Measurements from ENCODE around the gene BEND4. TPM values are rescaled to one million over a fixed set of nuclear protein-coding genes. Genes with fewer than 3 reads are reported as not detected.

The BEND4 gene
- total RNA-seq, 1 experiment from 2014 or later, result not detected

DNA sequence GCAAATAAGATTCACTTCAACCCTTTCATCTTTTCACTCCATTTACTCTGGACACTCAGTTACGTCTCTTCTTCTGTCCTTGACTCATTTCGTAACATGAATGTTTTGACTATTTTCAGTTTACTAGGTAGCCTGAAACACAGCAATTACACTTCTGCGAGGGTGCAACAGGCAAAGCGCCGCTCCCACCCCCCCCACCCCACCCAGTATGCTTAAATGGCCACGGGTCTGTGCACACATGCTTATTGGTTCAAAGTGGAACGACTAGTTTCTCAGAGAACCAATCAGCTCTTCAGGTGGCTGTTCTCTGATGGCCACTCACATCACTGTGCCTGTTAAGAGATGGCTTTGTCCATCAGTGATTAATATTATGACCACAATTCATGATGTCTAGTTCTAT is 3.5 kb downstream of the BEND4 start:
- Histone ChIP-seq H3K4me3 (no peak overlapping the region), H4K20me1 (ENCODE audit: insufficient read depth) (no peaks in the 10 kb centered on the region), H3K9me3 (ENCODE audit: insufficient read depth, low read depth) (no peaks in the 10 kb centered on the region), H3K36me3 (ENCODE audit: low read depth) (no peaks in the 10 kb centered on the region), H3K79me2 (ENCODE audit: low read depth) (no peaks in the 10 kb centered on the region), H2AFZ (no peak overlapping the region), H3K4me2 (no peak overlapping the region), H3F3A (ENCODE audit: insufficient read depth, low read depth) (no peaks in the 10 kb centered on the region), H3K27ac (no peak overlapping the region), H3K27me3 (ENCODE audit: insufficient read depth, low read depth) (peaks cover 12% of the 10 kb centered on the region; the same call in 1 of the 2 replicates), H3K4me1 (replicated peaks; ENCODE audit: insufficient read depth) (no peaks in the 10 kb centered on the region), H3K9me2 (ENCODE audit: insufficient read depth) (no peaks in the 10 kb centered on the region)
- no peak for DNase-seq
- BruUV-seq (replicated peaks), result no TSS peak
- TF ChIP-seq EZH2 (IDR thresholded peaks at IDR 0.05; ENCODE audit: low read depth), result no peak
- TF ChIP-seq, protein P1, sequence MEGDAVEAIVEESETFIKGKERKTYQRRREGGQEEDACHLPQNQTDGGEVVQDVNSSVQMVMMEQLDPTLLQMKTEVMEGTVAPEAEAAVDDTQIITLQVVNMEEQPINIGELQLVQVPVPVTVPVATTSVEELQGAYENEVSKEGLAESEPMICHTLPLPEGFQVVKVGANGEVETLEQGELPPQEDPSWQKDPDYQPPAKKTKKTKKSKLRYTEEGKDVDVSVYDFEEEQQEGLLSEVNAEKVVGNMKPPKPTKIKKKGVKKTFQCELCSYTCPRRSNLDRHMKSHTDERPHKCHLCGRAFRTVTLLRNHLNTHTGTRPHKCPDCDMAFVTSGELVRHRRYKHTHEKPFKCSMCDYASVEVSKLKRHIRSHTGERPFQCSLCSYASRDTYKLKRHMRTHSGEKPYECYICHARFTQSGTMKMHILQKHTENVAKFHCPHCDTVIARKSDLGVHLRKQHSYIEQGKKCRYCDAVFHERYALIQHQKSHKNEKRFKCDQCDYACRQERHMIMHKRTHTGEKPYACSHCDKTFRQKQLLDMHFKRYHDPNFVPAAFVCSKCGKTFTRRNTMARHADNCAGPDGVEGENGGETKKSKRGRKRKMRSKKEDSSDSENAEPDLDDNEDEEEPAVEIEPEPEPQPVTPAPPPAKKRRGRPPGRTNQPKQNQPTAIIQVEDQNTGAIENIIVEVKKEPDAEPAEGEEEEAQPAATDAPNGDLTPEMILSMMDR (conservative IDR thresholded peaks at IDR 0.05), result no peak
- intact Hi-C loops (cut with micrococcal nuclease; ENCODE audit: unreplicated experiment), result no loop called here
- ChIA-PET CTCF (no interaction called here), POLR2A (ENCODE audit: unreplicated experiment) (no interaction called here)

GRCh38 chr4:42148425-42148824 is 4.0 kb downstream of the BEND4 start:
- Histone ChIP-seq H3K27ac (no peak overlapping the region), H3F3A (ENCODE audit: insufficient read depth, low read depth) (no peaks in the 10 kb centered on the region), H3K4me3 (no peak overlapping the region), H4K20me1 (ENCODE audit: insufficient read depth) (no peaks in the 10 kb centered on the region), H3K4me2 (no peak overlapping the region), H3K9me2 (ENCODE audit: insufficient read depth) (no peaks in the 10 kb centered on the region), H3K9me3 (ENCODE audit: insufficient read depth, low read depth) (no peaks in the 10 kb centered on the region), H3K79me2 (ENCODE audit: low read depth) (no peaks in the 10 kb centered on the region), H3K27me3 (ENCODE audit: insufficient read depth, low read depth) (peaks cover 14% of the 10 kb centered on the region), H3K4me1 (replicated peaks; ENCODE audit: insufficient read depth) (no peaks in the 10 kb centered on the region), H2AFZ (no peak overlapping the region), H3K36me3 (ENCODE audit: low read depth) (no peaks in the 10 kb centered on the region)
- ChIA-PET CTCF (no interaction called here), POLR2A (ENCODE audit: unreplicated experiment) (no interaction called here)
- BruUV-seq (replicated peaks), result no TSS peak
- no peak for DNase-seq
- TF ChIP-seq, protein P1 (conservative IDR thresholded peaks at IDR 0.05), result no peak
- no peak for TF ChIP-seq EZH2 (IDR thresholded peaks at IDR 0.05; ENCODE audit: low read depth)
- intact Hi-C loops (cut with micrococcal nuclease; ENCODE audit: unreplicated experiment), result no loop called here

GRCh38 chr4:42144028-42144427 is 8.4 kb downstream of the BEND4 start:
- intact Hi-C loops (cut with micrococcal nuclease; ENCODE audit: unreplicated experiment), result no loop called here
- H2AFZ ChIP-seq, result no peak overlapping the region
- ChIA-PET POLR2A (ENCODE audit: unreplicated experiment) (no interaction called here), CTCF (no interaction called here)
- no peak overlapping the region for H3K4me2 ChIP-seq
- TF ChIP-seq, protein P1 (conservative IDR thresholded peaks at IDR 0.05), result no peak
- no peak for TF ChIP-seq EZH2 (IDR thresholded peaks at IDR 0.05; ENCODE audit: low read depth)
- H3K9me2 ChIP-seq (ENCODE audit: insufficient read depth), result no peaks in the 10 kb centered on the region
- H3K4me3 ChIP-seq, result no peak overlapping the region
- no peaks in the 10 kb centered on the region for H3K9me3 ChIP-seq (ENCODE audit: insufficient read depth, low read depth)
- H4K20me1 ChIP-seq (ENCODE audit: insufficient read depth), result no peaks in the 10 kb centered on the region
- no peaks in the 10 kb centered on the region for H3K36me3 ChIP-seq (ENCODE audit: low read depth)
- no peaks in the 10 kb centered on the region for H3K79me2 ChIP-seq (ENCODE audit: low read depth)
- no peaks in the 10 kb centered on the region for H3K4me1 ChIP-seq (replicated peaks; ENCODE audit: insufficient read depth)
- no TSS peak for BruUV-seq (replicated peaks)
- no peaks in the 10 kb centered on the region for H3F3A ChIP-seq (ENCODE audit: insufficient read depth, low read depth)
- H3K27me3 ChIP-seq (ENCODE audit: insufficient read depth, low read depth), result peaks cover 42% of the 10 kb centered on the region
- no peak overlapping the region for H3K27ac ChIP-seq
- DNase-seq, result no peak
